T-helper 1 cell treated with Interleukin-12 subunit alpha and Interleukin-12 subunit beta and Interleukin-4 antibody, amounts not matched to agents 30 μg/mL and 1 μg/mL, for 36 hours (primary cell): ENCODE measurements around the gene MEA1.

ENCODE experiments used
- H3K27ac Mint-ChIP-seq: one replicate; pipeline ENCODE4 v1.8.0; 2021; ENCODE audit warnings: mild to moderate bottlenecking, mixed read lengths
- H3K27me3 Mint-ChIP-seq: one replicate; pipeline ENCODE4 v1.8.0; 2021; ENCODE audit warnings: low read depth, mixed read lengths
- H3K36me3 Mint-ChIP-seq: one replicate; pipeline ENCODE4 v1.8.0; 2021; ENCODE audit warnings: low read depth, mixed read lengths
- H3K4me1 Mint-ChIP-seq: one replicate; pipeline ENCODE4 v1.8.0; 2021; ENCODE audit warnings: low read depth, mixed read lengths
- H3K4me3 Mint-ChIP-seq: one replicate; pipeline ENCODE4 v1.8.0; 2021; ENCODE audit warnings: mild to moderate bottlenecking, moderate library complexity, mixed read lengths
- H3K9me3 Mint-ChIP-seq: one replicate; pipeline ENCODE4 v1.8.0; 2021; ENCODE audit warnings: mixed read lengths

Gene MEA1

DNA sequence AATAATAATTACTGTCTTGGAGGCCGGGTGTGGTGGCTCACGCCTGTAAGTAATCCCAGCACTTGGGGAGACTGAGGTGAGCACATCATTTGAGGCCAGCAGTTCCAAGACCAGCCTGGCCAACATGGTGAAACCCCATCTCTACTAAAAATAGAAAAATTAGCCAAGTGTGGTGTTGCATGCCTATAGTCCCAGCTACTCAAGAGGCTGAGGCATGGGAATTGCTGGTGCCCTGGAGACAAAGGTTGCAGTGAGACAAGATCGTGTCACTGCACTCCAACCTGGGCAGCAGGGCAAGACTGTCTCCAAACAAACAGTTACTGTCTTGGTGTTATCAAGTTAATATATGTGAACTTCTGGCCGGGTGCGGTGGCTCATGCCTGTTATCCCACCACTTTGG is 12.6 kb upstream of the MEA1 start:
- Mint-ChIP-seq H3K4me1 (peaks cover 13% of the 10 kb centered on the region), H3K27me3 (no peaks in the 10 kb centered on the region), H3K36me3 (peaks cover 39% of the 10 kb centered on the region), H3K4me3 (no peak overlapping the region), H3K9me3 (no peaks in the 10 kb centered on the region), H3K27ac (no peak overlapping the region)

DNA sequence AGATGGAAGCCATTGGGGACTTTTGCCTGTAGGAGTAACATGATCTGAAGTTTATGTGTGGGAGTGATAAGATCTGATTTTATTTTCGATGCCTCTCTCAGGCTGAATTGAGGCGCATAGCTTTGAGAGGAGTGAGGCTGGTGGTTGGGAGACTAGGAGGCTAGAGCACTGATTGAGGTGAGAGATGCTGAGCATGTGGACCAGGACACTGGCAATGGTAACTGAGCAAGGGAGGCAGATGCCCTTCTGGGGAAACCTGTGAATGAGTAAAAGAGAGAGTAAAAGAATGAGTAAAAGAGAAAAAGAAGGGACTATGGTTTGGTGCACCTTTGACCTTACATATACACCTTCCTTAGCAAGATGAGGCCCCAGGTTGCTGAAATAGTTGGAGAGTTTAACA is 10.7 kb upstream of the MEA1 start:
- no peaks in the 10 kb centered on the region for H3K27me3 Mint-ChIP-seq
- H3K4me1 Mint-ChIP-seq: peaks cover 17% of the 10 kb centered on the region
- no peak overlapping the region for H3K4me3 Mint-ChIP-seq
- peaks cover 40% of the 10 kb centered on the region for H3K36me3 Mint-ChIP-seq
- no peaks in the 10 kb centered on the region for H3K9me3 Mint-ChIP-seq
- peak overlapping the region; percentile 56 for H3K27ac Mint-ChIP-seq

DNA sequence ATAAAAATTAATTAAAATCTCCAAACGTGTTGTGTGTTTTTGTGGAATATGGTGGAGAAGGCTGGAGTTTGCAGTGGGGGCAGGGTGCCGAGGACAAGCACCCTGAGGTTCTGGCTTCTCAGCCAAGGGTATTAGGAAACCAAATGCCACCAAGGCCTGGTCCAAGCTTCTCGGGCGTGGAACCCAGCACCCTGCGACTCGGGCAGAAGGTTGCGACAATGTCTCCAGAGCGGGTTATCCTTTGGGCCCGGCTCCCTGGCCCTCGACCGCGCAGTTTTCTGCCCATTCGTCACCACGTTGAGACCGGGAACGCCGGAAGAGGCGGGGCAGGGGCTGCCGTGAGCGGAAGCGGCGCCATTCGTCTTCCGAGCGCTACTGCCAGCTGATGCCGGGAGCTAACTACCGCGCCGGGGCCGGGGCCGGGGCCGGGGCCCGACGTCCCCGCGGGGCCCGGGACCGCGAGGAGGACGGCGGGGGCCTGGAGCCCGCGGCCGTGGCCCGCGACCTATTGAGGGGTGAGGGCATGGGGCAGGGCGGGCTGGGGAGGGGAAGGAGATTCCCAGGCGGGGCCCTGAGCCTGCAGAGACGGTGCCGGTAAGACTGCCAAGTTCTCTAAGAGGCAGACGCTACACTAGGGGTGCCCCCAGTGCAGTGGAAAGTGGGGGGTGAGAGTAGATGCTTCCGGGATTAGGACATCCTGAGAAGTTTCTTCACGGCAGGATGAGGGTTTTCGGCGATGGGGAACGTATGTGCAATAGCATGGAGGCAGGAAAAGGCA is 7.7 kb upstream of the MEA1 start, which contains the start of gene RRP36:
Gene RRP36 (plus strand): TSS at position 354 of the 778 bp plus-strand sequence. CDS start 32 bp downstream, at position 386.
- H3K36me3 Mint-ChIP-seq: peaks cover 44% of the 10 kb centered on the region

DNA sequence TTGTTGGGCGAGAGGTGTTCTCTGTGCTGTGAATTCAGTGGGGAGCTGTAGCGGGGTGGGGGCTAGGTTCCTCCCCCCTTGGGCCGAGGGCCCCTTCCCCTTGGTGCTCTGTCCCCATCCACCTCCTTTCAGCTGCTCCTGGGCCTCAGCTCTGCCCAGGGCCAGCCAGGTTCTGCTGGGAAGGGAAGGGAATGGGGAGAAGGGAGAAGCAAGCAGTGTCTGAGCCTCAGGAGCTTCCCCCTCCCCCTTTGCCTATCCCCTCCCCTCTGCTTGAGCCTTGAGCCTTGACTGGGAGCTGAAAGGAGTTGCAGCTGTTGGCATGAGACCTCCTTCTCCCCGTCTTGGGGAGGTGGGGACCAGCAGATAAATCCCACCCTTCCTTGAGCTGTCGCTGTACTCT is 7.1 kb upstream of the MEA1 start:
- peaks cover 24% of the 10 kb centered on the region for H3K4me1 Mint-ChIP-seq
- no peaks in the 10 kb centered on the region for H3K27me3 Mint-ChIP-seq
- H3K4me3 Mint-ChIP-seq: peak overlapping the region; percentile 83
- no peaks in the 10 kb centered on the region for H3K9me3 Mint-ChIP-seq
- H3K27ac Mint-ChIP-seq: peak overlapping the region; percentile 80
- H3K36me3 Mint-ChIP-seq: peaks cover 44% of the 10 kb centered on the region

More for the DNA sequence above, 7.7 kb upstream of the MEA1 start, which contains the start of gene RRP36:
- H3K4me1 Mint-ChIP-seq: peaks cover 21% of the 10 kb centered on the region
- peak within 1 kb of the TSS; percentile 85 for H3K27ac Mint-ChIP-seq
- no peaks in the 10 kb centered on the region for H3K9me3 Mint-ChIP-seq
- H3K27me3 Mint-ChIP-seq: no peaks in the 10 kb centered on the region
- H3K4me3 Mint-ChIP-seq: peak within 1 kb of the TSS; percentile 98

DNA sequence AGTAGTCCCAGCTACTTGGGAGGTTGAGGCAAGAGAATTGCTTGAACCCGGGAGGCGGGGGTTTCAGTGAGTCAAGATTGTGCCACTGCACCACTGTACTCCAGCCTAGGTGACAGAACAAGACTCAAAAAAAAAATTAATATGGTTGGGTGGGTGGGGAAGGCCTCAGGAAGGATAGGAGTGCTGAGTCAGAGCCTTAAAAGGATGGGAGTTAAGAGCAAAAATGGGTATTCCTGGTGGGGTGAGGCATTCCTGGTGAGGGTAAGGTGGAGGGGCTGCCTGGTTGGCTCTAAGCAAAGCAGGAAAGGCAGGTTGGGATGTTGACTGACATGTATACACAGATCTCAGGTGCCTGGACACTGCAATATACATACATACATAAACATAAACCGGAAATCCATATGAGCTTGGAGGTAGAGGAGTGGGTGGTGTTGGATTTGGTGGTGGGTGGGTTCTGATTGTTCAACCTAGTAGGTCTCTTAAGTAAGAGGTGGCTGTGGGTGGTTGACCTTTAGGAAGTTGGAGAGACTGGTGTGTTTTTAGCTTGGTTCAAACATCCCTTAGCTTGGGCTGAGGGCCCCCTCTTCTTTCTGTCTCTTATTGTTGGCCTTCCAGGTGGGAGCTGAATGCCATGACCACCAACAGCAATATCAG is 6.4 kb upstream of the MEA1 start:
- Mint-ChIP-seq H3K4me3 (peak overlapping the region; percentile 59), H3K27ac (peak overlapping the region; percentile 76), H3K27me3 (no peaks in the 10 kb centered on the region), H3K36me3 (peaks cover 41% of the 10 kb centered on the region), H3K9me3 (no peaks in the 10 kb centered on the region), H3K4me1 (peaks cover 25% of the 10 kb centered on the region)

DNA sequence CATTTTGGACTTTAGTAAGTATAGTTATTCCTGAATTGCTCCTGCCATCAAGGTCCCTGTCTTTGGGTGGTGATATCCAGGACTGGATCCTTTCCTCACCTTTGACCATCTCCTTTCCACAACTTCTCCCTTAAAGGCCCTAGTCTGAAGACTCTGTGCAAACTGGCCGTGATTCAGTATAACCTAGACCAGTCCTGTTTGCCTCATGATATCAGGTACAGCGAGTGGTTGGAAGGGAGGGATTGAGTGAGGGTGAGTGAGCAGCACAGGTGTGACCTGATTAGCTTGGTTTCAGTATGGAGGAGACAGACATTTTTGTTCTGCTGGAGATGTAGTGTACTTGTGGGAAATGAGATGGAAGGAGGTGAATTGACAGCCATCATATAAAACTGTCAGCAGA is 5.4 kb upstream of the MEA1 start:
- Mint-ChIP-seq H3K27me3 (no peaks in the 10 kb centered on the region), H3K36me3 (peaks cover 31% of the 10 kb centered on the region), H3K4me1 (peaks cover 25% of the 10 kb centered on the region), H3K9me3 (no peaks in the 10 kb centered on the region), H3K4me3 (no peak overlapping the region), H3K27ac (no peak overlapping the region)

DNA sequence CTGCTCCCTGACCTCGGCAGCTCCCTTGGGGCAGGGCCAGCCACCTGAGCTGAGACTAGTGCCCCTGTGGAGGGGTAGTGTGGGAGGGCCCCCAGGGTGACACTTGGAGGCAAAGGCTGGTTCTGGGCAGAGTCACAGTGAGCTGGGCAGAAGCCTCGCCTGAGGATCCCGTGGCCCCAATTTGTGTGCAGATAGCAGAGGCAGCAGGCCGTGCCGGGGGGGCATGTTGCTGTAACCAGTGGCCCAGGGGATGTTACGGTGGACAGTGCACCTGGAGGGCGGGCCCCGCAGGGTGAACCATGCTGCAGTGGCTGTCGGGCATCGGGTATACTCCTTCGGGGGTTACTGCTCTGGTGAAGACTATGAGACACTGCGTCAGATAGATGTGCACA is 3.2 kb upstream of the MEA1 start:
- peaks cover 31% of the 10 kb centered on the region for H3K36me3 Mint-ChIP-seq
- no peaks in the 10 kb centered on the region for H3K9me3 Mint-ChIP-seq
- H3K4me1 Mint-ChIP-seq: peaks cover 41% of the 10 kb centered on the region
- no peak overlapping the region for H3K27ac Mint-ChIP-seq
- H3K4me3 Mint-ChIP-seq: no peak overlapping the region
- no peaks in the 10 kb centered on the region for H3K27me3 Mint-ChIP-seq

DNA sequence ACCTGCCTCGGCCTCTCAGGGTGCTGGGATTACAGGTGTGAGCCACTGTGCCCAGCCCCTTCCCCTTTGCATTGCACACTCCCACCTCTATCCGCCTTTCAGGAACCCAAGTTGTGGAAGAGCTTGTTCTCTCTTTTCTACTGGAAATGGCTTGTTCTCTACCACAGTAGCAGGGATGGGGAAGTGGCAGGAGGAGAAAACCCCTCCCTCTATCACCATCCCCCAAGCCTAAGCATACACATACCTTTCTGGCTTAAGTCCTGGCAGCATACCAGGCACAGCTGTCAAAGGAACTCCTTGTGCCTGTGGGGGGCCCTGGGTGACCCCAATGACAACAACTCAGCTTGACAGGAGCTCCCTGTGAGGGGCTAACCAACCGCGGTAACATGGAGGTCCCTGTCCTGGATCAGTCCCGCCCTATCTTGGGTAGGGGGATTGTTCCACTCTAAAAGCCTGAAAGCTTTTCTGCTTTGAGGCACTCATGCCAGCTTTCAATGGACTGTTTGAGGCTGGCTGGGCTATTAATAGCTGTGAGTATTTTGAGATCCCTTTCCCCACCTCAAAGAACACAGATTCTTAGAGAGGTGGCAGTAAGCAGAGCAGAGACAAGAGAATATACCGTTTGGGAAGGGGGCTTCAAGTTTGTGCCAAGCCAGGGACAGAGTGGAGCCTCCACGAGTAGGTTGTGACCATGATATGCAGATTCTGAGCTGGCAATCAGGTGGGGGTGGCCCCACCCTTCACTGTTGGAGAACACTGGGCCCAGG is 2.6 kb upstream of the MEA1 start:
- H3K9me3 Mint-ChIP-seq: no peaks in the 10 kb centered on the region
- peaks cover 44% of the 10 kb centered on the region for H3K4me1 Mint-ChIP-seq
- no peak overlapping the region for H3K27ac Mint-ChIP-seq
- H3K4me3 Mint-ChIP-seq: peak overlapping the region; percentile 58
- H3K27me3 Mint-ChIP-seq: no peaks in the 10 kb centered on the region
- peaks cover 35% of the 10 kb centered on the region for H3K36me3 Mint-ChIP-seq

DNA sequence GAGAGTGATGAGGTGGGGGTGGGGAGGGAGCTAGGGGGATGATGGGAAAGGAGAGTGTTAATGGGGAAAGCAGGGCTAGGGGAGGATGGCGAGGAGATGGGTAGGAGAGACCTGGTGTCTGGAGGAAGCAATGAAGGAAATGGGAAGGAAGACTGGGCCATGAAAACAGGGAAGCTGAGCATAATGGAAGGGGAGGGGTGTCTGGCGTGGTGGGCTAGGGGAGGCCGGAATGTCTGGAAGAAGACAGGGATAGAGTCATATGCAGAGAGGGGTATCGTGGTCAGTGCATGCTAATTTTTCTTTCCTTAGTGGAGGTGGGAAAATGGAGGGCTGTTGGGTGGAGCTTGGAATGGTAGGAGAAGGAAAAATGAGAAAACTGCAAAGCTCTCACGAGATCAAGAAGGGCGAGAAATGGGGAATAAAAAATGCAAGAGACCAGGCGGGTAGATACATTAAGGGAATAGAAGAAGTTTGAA is 726 bp upstream of the MEA1 start:
- Mint-ChIP-seq H3K9me3 (no peaks in the 10 kb centered on the region), H3K36me3 (peaks cover 36% of the 10 kb centered on the region), H3K27ac (peak overlapping the region; percentile 89), H3K27me3 (no peaks in the 10 kb centered on the region), H3K4me1 (peaks cover 40% of the 10 kb centered on the region), H3K4me3 (peak overlapping the region; percentile 97)

DNA sequence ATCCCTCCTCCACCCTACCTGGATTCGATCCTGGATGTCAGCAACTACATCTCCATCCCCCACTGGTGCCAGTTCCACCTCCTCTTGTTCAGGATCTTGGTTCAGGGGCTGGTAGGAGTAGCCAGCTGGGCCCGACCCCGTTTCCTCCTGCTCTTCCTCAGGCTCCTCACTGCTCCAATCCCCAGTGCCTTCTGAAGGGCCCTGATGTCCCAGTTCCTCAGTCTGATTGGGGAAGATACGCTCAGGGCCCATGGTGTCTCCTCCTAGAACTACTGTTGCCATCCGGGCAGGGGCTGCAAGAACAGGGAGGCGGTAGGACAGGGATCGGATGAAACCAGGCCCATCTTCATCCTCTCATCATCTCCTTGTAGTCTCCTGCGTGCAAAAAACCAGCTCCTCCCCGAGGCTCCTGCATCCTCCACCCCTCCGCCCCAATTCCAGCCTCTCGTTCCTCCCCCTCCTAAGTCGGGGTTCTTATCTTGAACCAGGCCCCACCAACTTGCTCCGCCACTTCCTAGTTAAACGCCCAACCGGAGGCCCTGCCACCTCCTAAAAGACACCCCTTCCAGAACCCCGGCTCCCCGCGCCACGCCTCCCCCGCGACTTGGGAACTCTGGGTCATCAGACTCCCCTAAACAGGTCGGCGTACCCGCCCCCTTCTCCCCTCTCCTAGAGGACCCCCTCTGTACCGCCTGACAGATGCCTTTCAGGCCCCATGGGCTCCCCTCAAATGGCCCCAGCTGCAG is 476 bp downstream of the MEA1 start:
- peaks cover 39% of the 10 kb centered on the region for H3K4me1 Mint-ChIP-seq
- peaks cover 34% of the 10 kb centered on the region for H3K36me3 Mint-ChIP-seq
- peak overlapping the region; percentile 97 for H3K4me3 Mint-ChIP-seq
- peak overlapping the region; percentile 89 for H3K27ac Mint-ChIP-seq
- no peaks in the 10 kb centered on the region for H3K27me3 Mint-ChIP-seq
- H3K9me3 Mint-ChIP-seq: no peaks in the 10 kb centered on the region

DNA sequence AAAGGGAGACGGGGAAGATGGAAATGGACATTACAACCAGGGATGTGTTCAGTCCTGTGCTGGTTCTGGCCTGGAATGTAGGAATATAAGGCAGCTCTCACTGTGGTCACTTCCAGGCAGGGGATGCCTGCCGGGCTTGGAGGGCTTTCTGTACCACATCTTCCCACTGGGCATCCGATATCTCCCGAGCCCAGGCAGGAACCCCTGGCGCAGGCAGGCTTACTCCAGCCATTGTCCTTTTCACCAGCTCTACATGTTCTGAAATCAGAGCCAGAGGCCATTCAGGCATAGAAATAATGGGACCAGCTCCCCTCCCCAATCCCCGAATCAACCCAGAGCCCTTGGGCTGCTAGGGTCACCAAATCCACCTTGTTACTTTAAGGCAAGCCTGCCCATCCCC is 1.4 kb downstream of the MEA1 start:
- H3K9me3 Mint-ChIP-seq: no peaks in the 10 kb centered on the region
- peaks cover 29% of the 10 kb centered on the region for H3K36me3 Mint-ChIP-seq
- H3K4me3 Mint-ChIP-seq: peak overlapping the region; percentile 97
- H3K27me3 Mint-ChIP-seq: no peaks in the 10 kb centered on the region
- H3K27ac Mint-ChIP-seq: no peak overlapping the region
- peaks cover 36% of the 10 kb centered on the region for H3K4me1 Mint-ChIP-seq

DNA sequence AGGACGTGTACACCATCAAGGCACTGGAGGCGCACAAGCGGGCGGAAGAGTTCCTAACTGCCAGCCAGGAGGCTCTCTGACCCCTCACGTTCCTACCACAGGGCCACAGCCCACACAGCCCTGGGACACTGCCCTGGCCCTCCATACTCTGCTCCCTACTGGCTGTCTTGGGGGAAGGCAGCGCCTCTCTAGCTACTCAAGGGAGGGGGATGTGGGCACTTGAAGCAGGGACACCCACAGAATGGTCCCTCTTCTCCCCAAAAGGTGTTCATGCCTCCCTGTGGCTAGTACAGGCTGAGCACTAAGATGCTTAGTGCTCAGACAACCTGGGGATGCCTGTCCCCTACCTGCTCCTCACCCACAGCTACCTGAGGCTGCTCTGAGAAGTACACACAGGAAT is 2.5 kb downstream of the MEA1 start:
- Mint-ChIP-seq H3K4me1 (peaks cover 35% of the 10 kb centered on the region), H3K4me3 (no peak overlapping the region), H3K27ac (no peak overlapping the region)

DNA sequence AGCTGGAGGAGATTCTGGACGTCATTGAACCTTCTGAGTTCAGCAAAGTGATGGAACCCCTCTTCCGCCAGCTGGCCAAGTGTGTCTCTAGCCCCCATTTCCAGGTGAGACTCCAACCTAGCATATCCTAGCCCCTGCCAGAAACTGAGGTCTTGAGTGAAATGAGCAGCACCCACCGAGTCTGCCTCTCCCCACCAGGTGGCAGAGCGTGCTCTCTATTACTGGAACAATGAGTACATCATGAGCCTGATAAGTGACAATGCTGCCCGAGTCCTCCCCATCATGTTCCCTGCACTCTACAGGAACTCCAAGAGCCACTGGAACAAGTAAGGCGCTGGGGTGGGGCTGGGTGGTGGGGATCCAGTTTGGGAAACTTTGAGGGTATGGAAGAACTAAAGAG is 4.6 kb downstream of the MEA1 start:
- Mint-ChIP-seq H3K27me3 (no peaks in the 10 kb centered on the region), H3K36me3 (peaks cover 28% of the 10 kb centered on the region), H3K27ac (no peak overlapping the region), H3K9me3 (no peaks in the 10 kb centered on the region), H3K4me3 (no peak overlapping the region), H3K4me1 (peaks cover 22% of the 10 kb centered on the region)

More for the DNA sequence above, 2.5 kb downstream of the MEA1 start:
- no peaks in the 10 kb centered on the region for H3K27me3 Mint-ChIP-seq
- no peaks in the 10 kb centered on the region for H3K9me3 Mint-ChIP-seq
- peaks cover 30% of the 10 kb centered on the region for H3K36me3 Mint-ChIP-seq

DNA sequence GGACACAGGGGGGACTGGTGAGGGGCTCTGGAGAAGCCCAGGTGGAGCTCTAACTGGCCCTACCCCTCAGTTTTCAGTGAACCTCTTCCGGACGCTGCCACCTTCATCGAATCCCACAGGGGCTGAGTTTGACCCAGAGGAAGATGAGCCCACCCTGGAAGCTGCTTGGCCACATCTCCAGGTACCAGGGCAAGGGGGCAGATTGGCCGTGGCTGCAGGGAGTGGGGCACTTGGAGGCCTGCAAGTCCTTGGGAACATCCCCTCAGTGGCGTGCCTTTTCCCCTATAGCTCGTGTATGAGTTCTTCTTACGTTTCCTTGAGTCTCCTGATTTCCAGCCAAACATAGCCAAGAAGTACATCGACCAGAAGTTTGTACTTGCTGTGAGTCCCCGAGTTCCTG is 6.6 kb downstream of the MEA1 start:
- H3K4me3 Mint-ChIP-seq: no peak overlapping the region
- H3K27me3 Mint-ChIP-seq: no peaks in the 10 kb centered on the region
- no peaks in the 10 kb centered on the region for H3K9me3 Mint-ChIP-seq
- peaks cover 7% of the 10 kb centered on the region for H3K4me1 Mint-ChIP-seq
- H3K27ac Mint-ChIP-seq: no peak overlapping the region
- peaks cover 25% of the 10 kb centered on the region for H3K36me3 Mint-ChIP-seq
